Right lobe of liver (tissue), 4 donors: Measurements from ENCODE around the gene WDR20.

Source experiments
- POLR2A ChIP-seq: fragments of 450-650 bp; IDR thresholded peaks from one replicate; pipeline ENCODE4 v1.6.1; 2017; ENCODE audit warnings: antibody characterized with exemption, mild to moderate bottlenecking
- TF ChIP-seq, protein P1 (sequence below), 4 donors: fragments of 200-600 bp in 3 of 4; fragments of 450-650 bp in 1 of 4; IDR thresholded peaks; one replicate each; pipeline versions ENCODE4 v1.5.1 to v1.8.0; 2016 to 2022; ENCODE audit warnings: antibody characterized with exemption in 4 of 4, mild to moderate bottlenecking in 2 of 4
- donor health status: DM: no; HTN: no; CAD: no.
- donor health status: DM: no; HTN: no; CAD: no.
- donor health status: DM: no; HTN: yes; CAD: no.

DNA sequence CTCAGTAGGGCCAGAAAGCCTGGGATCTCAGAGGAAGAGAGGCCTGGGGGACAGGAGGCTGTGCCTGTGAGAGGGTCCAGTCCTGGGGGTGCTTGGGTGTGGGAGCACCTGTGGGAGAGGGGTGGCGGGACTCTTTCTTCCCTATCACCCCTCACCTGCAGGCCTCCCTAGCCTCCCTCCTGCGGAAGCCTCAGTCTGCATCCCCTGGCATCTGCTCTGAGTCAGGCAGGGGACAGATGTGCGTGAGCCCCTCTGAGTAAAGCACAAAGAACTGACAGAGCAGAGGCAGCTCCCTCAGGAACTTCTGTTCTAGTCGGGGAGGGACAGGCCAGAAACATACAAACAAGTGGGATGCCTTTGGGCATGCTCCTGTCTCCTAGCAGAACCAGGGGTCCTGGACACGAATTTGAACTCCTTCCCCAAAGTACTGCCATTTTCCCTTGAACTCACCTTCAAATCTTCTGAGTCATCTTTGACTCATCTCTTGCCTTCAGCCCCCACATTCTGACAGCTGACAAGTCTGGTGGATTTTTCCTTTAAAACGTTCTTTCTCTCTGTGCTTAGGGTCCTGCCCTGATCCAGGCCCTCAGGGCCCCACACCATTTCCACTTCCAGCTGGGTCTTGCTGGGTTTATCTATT lies 44.3 kb upstream of the WDR20 start:
- TF ChIP-seq, protein P1, sequence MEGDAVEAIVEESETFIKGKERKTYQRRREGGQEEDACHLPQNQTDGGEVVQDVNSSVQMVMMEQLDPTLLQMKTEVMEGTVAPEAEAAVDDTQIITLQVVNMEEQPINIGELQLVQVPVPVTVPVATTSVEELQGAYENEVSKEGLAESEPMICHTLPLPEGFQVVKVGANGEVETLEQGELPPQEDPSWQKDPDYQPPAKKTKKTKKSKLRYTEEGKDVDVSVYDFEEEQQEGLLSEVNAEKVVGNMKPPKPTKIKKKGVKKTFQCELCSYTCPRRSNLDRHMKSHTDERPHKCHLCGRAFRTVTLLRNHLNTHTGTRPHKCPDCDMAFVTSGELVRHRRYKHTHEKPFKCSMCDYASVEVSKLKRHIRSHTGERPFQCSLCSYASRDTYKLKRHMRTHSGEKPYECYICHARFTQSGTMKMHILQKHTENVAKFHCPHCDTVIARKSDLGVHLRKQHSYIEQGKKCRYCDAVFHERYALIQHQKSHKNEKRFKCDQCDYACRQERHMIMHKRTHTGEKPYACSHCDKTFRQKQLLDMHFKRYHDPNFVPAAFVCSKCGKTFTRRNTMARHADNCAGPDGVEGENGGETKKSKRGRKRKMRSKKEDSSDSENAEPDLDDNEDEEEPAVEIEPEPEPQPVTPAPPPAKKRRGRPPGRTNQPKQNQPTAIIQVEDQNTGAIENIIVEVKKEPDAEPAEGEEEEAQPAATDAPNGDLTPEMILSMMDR (IDR thresholded peaks at IDR 0.05), result no peak
- no peak for TF ChIP-seq POLR2A
